ENCODE measurements around the gene KLHL29. TPM values are rescaled to one million over a fixed set of nuclear protein-coding genes. Genes with fewer than 3 reads are reported as not detected.

Gene KLHL29
- total RNA-seq, 1 donor = 1.0 TPM

DNA sequence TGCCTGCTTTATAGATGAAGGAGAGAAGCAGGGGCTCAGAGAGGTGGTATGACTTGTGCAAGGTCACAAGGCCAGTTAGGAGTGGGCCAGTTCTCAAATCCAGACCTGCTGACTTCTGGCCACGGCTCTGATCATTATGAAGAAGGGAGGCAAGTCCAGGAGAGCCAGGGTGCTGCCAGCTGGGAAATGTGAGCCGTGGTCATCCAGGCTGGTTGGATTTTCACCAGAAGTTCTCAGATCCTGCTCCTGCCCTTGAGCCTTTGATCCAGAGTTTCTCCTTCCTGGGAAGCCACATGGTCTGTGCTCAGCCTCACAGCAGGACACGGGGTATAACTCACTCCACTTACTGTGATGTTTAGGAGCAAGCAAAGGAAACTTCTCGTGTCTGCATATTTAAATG is 239.9 kb downstream of the KLHL29 start:
- Histone ChIP-seq H3K9me3 (ENCODE audit: low read depth, low read length) (no peaks in the 10 kb centered on the region), H3K27me3 (ENCODE audit: insufficient read depth, low read length) (no peaks in the 10 kb centered on the region), H3K4me1 (ENCODE audit: insufficient read depth, low read length) (no peaks in the 10 kb centered on the region), H3K4me3 (ENCODE audit: low read length) (no peak overlapping the region)

- Histone ChIP-seq H3K4me1 (ENCODE audit: insufficient read depth, low read length) (no peaks in the 10 kb centered on the region), H3K4me3 (ENCODE audit: low read length) (no peak overlapping the region), H3K27me3 (ENCODE audit: insufficient read depth, low read length) (no peaks in the 10 kb centered on the region), H3K9me3 (ENCODE audit: low read depth, low read length) (no peaks in the 10 kb centered on the region)
Measured at GRCh38 chr2:23625726-23626125, 240.7 kb downstream of the KLHL29 start.

- H3K4me1 ChIP-seq (ENCODE audit: insufficient read depth, low read length) = no peaks in the 10 kb centered on the region
- H3K4me3 ChIP-seq (ENCODE audit: low read length) = no peak overlapping the region
- H3K9me3 ChIP-seq (ENCODE audit: low read depth, low read length) = no peaks in the 10 kb centered on the region
- H3K27me3 ChIP-seq (ENCODE audit: insufficient read depth, low read length) = no peaks in the 10 kb centered on the region
Measured at GRCh38 chr2:23626701-23627230, 241.8 kb downstream of the KLHL29 start.

DNA sequence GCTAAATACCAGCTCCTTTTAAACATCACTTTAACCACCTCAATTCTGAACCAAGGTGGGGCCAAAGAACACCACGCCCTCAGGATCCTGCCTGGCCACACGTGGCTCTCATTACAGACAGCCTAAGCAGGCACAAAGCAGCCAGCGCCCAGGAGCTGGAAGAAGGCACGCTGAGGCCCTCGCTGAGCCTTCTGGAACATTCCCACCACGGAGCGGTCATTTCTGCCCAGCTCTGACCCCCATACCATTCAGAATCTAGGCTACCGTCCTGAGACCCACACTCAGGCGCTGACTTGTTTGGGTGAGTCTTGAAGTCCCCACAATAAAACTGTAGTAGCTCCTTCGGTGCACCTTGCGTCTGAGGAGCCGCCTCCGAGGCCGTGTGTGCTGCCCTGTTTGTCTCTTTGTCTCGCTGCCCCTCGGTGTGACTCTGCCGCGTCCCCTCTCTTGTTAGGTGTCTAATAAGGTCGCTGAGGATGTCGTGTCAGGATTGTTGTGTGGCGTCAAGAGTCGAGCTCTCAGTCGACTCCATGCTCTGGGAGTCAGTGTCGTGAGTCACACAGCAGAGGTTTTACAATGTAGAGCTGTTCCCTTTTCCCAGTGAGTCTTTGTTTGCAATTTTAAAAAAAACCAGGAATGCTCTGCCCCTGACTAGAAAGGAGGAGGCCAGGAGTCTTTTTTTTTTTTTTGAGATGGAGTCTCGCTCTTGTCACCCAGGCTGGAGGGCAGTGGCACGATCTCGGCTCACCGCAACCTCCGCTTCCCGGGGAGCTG is 242.4 kb downstream of the KLHL29 start:
- Histone ChIP-seq H3K27me3 (ENCODE audit: insufficient read depth, low read length) (no peaks in the 10 kb centered on the region), H3K4me3 (ENCODE audit: low read length) (no peak overlapping the region), H3K4me1 (ENCODE audit: insufficient read depth, low read length) (no peaks in the 10 kb centered on the region), H3K9me3 (ENCODE audit: low read depth, low read length) (no peaks in the 10 kb centered on the region)

GRCh38 chr2:23628926-23629771 is 244.2 kb downstream of the KLHL29 start:
- Histone ChIP-seq H3K9me3 (ENCODE audit: low read depth, low read length) (no peaks in the 10 kb centered on the region), H3K4me1 (ENCODE audit: insufficient read depth, low read length) (no peaks in the 10 kb centered on the region), H3K27me3 (ENCODE audit: insufficient read depth, low read length) (no peaks in the 10 kb centered on the region), H3K4me3 (ENCODE audit: low read length) (no peak overlapping the region)

- Histone ChIP-seq H3K9me3 (ENCODE audit: low read depth, low read length) (no peaks in the 10 kb centered on the region), H3K27me3 (ENCODE audit: insufficient read depth, low read length) (no peaks in the 10 kb centered on the region), H3K4me1 (ENCODE audit: insufficient read depth, low read length) (no peaks in the 10 kb centered on the region), H3K4me3 (ENCODE audit: low read length) (no peak overlapping the region)
Measured at GRCh38 chr2:23629772-23630480, 244.9 kb downstream of the KLHL29 start.

GRCh38 chr2:23630961-23631360 is 246.0 kb downstream of the KLHL29 start:
- no peaks in the 10 kb centered on the region for H3K9me3 ChIP-seq (ENCODE audit: low read depth, low read length)
- H3K4me3 ChIP-seq (ENCODE audit: low read length) = no peak overlapping the region
- no peaks in the 10 kb centered on the region for H3K4me1 ChIP-seq (ENCODE audit: insufficient read depth, low read length)
- no peaks in the 10 kb centered on the region for H3K27me3 ChIP-seq (ENCODE audit: insufficient read depth, low read length)

- Histone ChIP-seq H3K4me3 (ENCODE audit: low read length) (no peak overlapping the region), H3K27me3 (ENCODE audit: insufficient read depth, low read length) (no peaks in the 10 kb centered on the region), H3K4me1 (ENCODE audit: insufficient read depth, low read length) (no peaks in the 10 kb centered on the region), H3K9me3 (ENCODE audit: low read depth, low read length) (no peaks in the 10 kb centered on the region)
Measured at GRCh38 chr2:23631389-23631788, 246.4 kb downstream of the KLHL29 start.

GRCh38 chr2:23632386-23632785 is 247.4 kb downstream of the KLHL29 start:
- Histone ChIP-seq H3K27me3 (ENCODE audit: insufficient read depth, low read length) (no peaks in the 10 kb centered on the region), H3K9me3 (ENCODE audit: low read depth, low read length) (no peaks in the 10 kb centered on the region), H3K4me3 (ENCODE audit: low read length) (no peak overlapping the region), H3K4me1 (ENCODE audit: insufficient read depth, low read length) (no peaks in the 10 kb centered on the region)

- Histone ChIP-seq H3K4me3 (ENCODE audit: low read length) (no peak overlapping the region), H3K9me3 (ENCODE audit: low read depth, low read length) (no peaks in the 10 kb centered on the region), H3K27me3 (ENCODE audit: insufficient read depth, low read length) (no peaks in the 10 kb centered on the region), H3K4me1 (ENCODE audit: insufficient read depth, low read length) (no peaks in the 10 kb centered on the region)
Measured at GRCh38 chr2:23632831-23633395, 247.9 kb downstream of the KLHL29 start.

DNA sequence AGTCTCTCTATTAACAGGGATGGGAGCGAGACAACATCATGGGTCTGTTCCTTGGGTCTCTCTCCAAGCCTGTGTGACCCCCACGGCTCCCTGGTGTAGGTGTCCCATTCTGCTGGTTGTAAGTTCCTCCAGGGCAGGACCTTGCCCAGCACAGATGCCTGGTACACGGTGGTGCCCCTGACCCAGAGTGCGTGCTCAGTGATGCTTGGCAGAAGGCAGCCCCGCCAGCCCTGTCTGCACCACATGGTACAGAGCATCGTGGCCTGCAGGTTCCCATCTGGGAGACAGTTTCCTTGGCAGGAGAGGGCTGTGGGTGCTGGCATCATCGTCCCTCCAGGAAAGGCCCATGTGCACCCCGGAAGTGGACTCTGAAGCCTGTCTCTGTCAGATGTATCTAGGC is 249.0 kb downstream of the KLHL29 start:
- H3K4me1 ChIP-seq (ENCODE audit: insufficient read depth, low read length) = no peaks in the 10 kb centered on the region
- H3K4me3 ChIP-seq (ENCODE audit: low read length) = no peak overlapping the region
- H3K9me3 ChIP-seq (ENCODE audit: low read depth, low read length) = no peaks in the 10 kb centered on the region
- H3K27me3 ChIP-seq (ENCODE audit: insufficient read depth, low read length) = no peaks in the 10 kb centered on the region

GRCh38 chr2:23635442-23636340 is 250.7 kb downstream of the KLHL29 start:
- no peaks in the 10 kb centered on the region for H3K27me3 ChIP-seq (ENCODE audit: insufficient read depth, low read length)
- H3K4me1 ChIP-seq (ENCODE audit: insufficient read depth, low read length) = no peaks in the 10 kb centered on the region
- no peak overlapping the region for H3K4me3 ChIP-seq (ENCODE audit: low read length)
- H3K9me3 ChIP-seq (ENCODE audit: low read depth, low read length) = no peaks in the 10 kb centered on the region

DNA sequence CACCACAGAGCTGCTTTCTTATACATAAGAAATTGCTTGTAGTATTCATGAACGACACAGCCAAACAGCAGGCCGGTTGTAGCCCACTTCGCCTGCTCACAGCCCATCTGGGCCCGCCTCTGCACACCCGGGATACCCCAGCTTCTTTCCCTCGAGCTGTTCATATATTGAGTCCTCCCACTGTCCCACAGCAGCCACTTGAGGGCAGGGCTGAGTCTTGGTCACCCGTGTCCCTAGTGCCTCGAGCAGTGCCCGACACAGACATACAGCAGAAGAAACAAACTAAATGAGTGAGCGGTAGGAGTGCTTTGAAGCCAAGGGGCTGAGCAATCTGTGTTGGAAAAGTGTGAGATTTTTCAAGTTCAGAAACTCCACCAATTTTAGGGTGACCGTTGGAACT is 251.4 kb downstream of the KLHL29 start:
- H3K4me3 ChIP-seq (ENCODE audit: low read length) = no peak overlapping the region
- H3K4me1 ChIP-seq (ENCODE audit: insufficient read depth, low read length) = no peaks in the 10 kb centered on the region
- no peaks in the 10 kb centered on the region for H3K9me3 ChIP-seq (ENCODE audit: low read depth, low read length)
- no peaks in the 10 kb centered on the region for H3K27me3 ChIP-seq (ENCODE audit: insufficient read depth, low read length)
